ENCODE results near the gene CTAGE8.
"Not testable (repeated sequence)": the region's sequence is repeated elsewhere in the genome, so short reads cannot be mapped to it uniquely, and the experiment has no call there.

Gene CTAGE8

DNA sequence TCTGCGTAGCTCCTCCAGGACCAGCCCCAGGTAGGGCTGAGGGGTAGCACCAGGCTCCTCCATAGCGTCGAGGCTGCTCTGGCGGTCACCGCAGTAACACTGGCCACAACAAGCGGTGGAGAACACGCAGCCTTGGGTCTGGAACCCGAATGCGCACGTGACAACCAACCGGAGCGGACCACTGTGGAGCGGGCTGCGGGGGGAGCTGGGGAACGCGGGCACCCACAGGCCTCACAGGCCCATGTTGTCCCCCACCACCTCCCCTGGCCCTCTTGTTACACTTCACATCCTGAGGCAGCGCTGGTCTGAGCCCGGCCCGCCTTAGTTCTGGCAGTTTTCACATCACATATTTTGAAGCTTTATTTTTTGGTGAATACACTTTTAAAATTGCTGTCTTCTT lies at the start of gene CTAGE8:
Gene CTAGE8 (minus strand): TSS at position 101 of the 400 bp plus-strand sequence. CDS start 38 bp downstream, at position 63.
- DNase-seq = not testable (repeated sequence)

- not testable (repeated sequence) for DNase-seq
Measured at GRCh38 chr7:144317537-144317936, 48.4 kb upstream of the CTAGE8 start.

GRCh38 chr7:144311872-144312469 lies 42.9 kb upstream of the CTAGE8 start, which contains the start of gene OR2A1:
Gene OR2A1, plus strand, starts transcription at chr7:144312419. Its CDS starts 5,706 bp downstream, at chr7:144318125.
- DNase-seq = not testable (repeated sequence)

- not testable (repeated sequence) for DNase-seq
Measured at GRCh38 chr7:144311218-144311617, 42.1 kb upstream of the CTAGE8 start.

DNA sequence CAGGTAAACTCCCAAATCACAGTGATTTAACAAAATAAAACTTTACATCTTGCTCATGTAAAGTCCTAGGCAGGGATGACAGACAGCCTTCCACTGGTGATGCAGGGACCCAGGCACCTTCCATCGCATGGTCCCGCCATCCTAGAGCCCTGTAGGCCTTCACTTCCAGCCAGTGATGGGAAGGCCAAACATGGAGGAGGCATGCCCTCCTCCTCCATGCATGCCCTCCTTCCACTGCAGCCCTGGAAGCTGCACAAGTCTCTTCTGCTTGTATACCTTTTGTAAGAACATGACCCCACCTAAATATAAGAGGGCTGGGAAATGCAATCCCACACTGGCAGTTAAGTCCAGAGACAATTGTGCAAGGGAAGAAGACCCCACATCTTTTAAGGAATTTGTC lies 40.6 kb upstream of the CTAGE8 start:
- not testable (repeated sequence) for DNase-seq

DNA sequence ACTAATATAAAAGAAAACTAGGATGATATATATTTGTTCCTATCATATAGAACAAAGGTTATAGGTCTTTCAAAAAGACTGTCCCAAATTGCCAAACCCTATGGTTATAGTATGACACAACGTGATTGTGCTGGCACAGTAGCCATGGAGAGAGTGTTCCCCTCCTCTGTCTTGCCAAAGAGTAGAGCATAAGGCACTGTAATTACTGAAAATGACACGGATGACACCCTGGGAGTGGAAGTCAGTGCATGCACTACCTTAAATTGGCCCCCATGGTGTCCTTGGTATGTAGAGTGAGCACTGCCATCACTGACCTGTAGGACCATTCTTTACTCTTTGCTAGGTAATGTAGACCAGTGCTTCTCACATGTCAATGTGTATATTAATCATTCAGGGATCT lies 36.1 kb upstream of the CTAGE8 start:
- DNase-seq = not testable (repeated sequence)

DNA sequence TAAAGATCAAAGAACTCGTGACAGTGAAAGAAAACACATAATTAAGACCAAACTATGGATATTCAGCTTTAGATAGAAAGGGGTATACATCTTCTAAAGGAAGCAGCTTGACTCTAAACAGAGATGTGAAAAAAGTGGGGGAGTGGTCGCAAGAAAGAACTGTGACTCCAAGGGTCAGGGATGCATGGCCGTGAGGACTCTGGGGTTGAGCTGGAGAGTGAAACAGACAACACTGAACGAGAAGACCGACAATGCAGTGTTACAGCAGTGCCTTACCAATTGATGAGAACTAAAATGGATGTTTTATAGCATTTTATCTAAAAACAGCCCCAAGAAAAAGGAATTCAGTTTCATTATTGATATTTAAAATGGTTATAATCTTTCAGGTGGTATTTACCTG lies 34.5 kb upstream of the CTAGE8 start:
- DNase-seq = not testable (repeated sequence)

DNA sequence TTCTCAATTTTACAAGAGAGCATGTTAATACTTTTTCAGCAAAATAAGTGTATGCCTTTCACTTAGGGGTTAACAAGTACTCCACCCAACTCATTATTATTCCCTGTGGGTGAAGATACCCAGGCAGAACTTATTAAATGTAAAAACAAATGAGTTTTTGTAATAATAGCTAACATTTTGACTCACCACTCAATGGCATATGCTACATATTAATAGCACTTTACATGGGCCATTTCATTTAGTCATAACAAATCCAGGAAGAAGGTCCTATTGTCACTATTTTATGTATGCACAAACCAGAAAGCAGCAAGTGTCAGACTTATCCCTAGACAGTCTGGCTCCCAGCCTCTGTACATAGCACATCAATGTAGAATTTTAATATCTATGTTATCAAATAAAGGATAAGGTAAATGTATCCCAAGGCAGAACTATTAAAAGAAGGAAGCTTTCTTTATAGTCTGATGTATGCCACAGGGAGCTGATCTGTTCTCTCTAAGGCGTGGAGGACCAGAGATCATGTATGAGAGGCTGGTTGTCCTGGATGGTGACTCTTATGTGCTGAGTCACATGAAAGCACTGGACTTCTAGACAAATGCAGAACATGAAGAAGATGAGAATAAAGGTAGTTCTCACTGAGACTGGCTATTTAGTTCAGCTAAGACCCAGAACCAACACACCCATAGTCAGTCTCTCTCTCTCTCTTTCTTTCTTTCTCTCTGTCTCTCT lies 33.7 kb upstream of the CTAGE8 start:
- not testable (repeated sequence) for DNase-seq

GRCh38 chr7:144293794-144294499 lies 24.9 kb upstream of the CTAGE8 start:
- DNase-seq = not testable (repeated sequence)

DNA sequence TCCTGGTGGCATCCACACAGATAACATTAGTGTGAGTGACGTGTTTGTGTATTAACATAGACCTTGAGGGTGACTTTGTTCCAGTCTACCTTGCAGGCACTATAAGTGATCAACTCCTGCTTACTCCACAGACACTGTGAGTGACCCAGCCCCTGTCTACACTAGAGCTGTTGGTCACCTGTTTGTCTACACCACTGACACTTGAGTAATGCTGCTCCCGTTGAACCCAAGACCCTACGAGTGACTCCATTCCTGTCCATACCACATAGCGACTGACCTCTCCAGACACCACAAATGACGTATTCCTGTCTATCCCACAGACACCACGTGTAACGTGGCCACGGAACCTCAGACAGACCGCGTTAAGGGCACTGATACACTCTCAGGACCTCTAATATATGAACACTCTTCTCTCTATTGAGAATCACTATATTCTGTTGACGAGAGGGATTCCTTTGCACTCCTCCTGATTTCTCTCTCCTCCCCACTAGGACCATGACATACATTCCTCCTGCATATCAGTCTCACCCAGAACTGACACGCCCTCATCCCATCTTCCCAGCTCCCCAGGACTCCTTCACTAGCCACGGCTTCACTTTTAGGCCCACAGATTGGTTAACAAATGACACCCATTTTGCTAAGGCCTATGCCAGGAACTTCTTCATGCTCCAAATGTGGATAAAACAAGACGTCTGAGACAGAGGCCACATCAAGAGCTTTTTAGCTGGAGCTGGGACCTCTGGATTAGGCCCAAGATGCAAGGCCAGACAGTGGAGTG lies 23.5 kb upstream of the CTAGE8 start:
- DNase-seq = not testable (repeated sequence)

GRCh38 chr7:144291607-144292006 lies 22.5 kb upstream of the CTAGE8 start:
- not testable (repeated sequence) for DNase-seq

DNA sequence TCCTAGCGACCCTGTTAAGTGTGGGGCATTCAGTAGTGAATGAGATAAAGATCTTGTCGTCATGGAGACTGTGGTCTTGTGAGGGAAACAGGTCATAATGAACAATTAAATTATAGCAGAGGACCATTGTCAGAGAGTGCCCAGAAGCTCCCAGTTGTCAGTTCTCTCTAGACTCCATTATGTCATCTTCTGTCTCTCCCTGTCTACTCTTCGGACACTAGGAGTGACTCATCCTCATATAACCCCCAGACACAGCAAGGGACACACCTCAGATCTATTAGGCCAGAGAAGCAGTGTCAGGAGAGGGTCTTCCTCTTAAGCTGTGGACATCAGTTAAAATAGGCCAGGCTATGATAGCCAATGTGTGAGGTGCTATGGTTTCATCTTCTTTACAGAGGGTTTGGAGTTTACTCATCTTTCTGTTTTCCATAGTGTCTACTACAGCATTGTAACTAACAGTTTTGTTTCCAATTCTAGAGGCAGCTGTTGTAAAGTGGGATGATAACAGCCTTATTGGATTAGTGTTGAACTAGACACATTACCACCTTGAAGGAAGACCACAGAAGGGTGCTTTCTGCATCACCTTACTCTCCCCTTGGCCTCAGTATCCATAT lies 18.2 kb upstream of the CTAGE8 start:
- DNase-seq = not testable (repeated sequence)

DNA sequence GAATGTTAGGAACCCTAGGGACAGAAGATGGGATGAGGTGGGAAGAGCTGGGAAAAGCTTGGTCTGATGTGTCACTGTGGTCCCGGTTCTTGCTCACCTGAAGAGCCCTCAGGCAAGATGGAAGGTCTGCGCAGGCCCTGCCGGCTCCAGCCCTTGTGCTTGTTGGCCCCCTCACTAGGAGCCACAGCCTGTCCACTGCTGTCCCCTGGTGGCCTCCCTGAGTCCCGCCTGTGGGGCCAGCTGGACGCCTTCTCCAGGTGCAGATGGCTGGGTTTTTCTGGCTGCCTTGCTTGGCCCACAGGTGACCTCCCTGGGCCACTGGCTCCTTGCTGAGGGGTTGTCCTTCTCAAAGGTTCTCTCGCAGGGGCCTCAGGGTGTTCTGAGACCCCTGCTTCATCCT lies 14.6 kb upstream of the CTAGE8 start:
- DNase-seq = not testable (repeated sequence)

GRCh38 chr7:144282490-144282889 lies 13.4 kb upstream of the CTAGE8 start:
- DNase-seq = not testable (repeated sequence)

DNA sequence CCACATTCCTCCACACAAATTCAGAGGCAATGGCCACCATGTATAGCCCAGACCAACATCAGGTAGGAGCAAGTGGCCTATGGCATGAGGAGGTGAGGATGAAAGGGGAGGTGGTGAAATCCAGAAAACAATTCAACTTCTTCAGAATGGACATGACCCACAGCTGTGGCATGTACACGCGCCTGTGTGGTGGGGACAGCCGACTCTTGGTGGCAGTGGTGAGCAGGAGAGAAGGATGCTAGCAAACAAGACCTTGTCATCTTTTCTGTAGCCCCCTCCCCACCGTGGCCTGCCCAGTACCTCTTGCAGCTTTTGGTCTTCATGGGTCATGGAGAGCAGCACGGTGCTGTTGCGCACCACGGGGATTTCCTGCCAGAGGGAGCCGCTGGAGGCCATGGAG lies 12.9 kb upstream of the CTAGE8 start:
- not testable (repeated sequence) for DNase-seq

- DNase-seq = not testable (repeated sequence)
Measured at GRCh38 chr7:144280010-144280409, 10.9 kb upstream of the CTAGE8 start.

- not testable (repeated sequence) for DNase-seq
Measured at GRCh38 chr7:144275281-144275680, 6.2 kb upstream of the CTAGE8 start.

- not testable (repeated sequence) for DNase-seq
Measured at GRCh38 chr7:144264692-144265091, 4.4 kb downstream of the CTAGE8 start, which contains the start of gene OR2A7. Gene OR2A7, minus strand, starts transcription at chr7:144264792. Its CDS starts 5,164 bp downstream, at chr7:144259628.

DNA sequence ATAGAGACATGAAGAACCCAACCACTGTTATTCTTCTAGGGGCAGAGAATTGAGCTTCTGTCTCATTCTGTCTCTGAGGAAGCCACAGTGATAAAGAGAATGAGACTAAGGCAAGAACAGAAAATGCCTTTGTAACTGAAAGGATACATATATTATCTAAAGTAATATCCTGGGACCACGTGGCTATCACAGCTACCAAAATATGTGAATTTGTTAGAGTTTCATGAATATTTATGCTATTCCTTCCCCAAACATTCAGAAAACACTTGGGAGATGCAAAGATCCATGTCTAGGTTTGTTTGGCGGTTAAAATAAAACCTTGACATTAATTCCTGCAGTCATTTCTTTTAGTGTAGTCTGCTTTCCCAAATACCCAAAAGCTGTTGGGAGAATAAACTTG lies 7.0 kb downstream of the CTAGE8 start:
- not testable (repeated sequence) for DNase-seq

DNA sequence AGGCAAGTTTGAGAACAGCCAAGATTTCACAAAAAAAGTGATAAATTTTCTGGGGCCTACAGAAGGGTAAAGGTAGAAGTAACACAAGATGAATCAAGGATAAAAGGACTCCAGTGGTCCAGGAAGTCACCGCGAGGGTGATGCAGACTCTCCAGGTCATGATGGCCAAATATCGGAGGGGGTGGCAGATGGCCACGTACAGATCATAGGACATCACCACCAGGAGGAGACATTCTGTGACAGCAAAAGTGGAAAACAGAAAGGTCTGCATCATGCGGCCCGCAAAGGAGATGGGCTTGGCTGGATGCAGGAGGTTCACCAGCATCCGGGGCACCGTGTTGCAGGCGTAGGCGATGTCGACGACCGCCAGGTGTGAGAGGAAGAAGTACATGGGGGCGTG lies 10.0 kb downstream of the CTAGE8 start:
- DNase-seq = not testable (repeated sequence)

DNA sequence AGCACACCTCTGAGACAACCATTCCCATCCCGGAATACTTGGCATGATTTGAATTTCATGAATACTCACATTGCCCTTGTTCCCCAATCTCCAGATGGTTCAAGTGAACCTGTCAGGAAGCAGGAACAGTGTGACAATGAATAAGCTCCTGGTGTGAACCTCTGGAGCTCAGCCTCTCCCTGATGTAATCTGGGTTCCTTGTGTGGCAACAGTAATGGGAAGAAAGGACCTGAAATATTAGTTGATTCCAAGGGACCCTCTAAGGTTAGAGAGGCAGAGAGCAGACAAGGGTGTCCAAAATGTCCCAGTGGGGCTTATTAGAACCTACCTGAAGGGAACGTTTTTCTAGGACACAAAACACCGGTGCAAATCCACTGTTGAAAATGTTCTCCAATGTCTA lies 13.0 kb downstream of the CTAGE8 start:
- peak; percentile 12 for DNase-seq

GRCh38 chr7:144255471-144255897 lies 13.6 kb downstream of the CTAGE8 start:
- DNase-seq = peak; percentile 4

Data from left hindlimb (tissue), 1 donor.